ENCODE measurements around the gene FGF2.
"Not testable (repeated sequence)": the region's sequence is repeated elsewhere in the genome, so short reads cannot be mapped to it uniquely, and the experiment has no call there.

FGF2 gene

GRCh38 chr4:122814426-122814825, 12.2 kb upstream of the FGF2 start:
- DNase-seq (ENCODE audit: low spot score), result no peak

GRCh38 chr4:122815248-122815647, 11.4 kb upstream of the FGF2 start:
- DNase-seq (ENCODE audit: low spot score), result no peak

- no peak for DNase-seq (ENCODE audit: low spot score)
Measured at GRCh38 chr4:122816476-122816875, 10.2 kb upstream of the FGF2 start.

- no peak for DNase-seq (ENCODE audit: low spot score)
Measured at GRCh38 chr4:122819708-122820449, 6.8 kb upstream of the FGF2 start.

GRCh38 chr4:122821092-122821491, 5.5 kb upstream of the FGF2 start:
- no peak for DNase-seq (ENCODE audit: low spot score)

GRCh38 chr4:122822466-122822865, 4.2 kb upstream of the FGF2 start:
- no peak for DNase-seq (ENCODE audit: low spot score)

GRCh38 chr4:122823476-122823875, 3.2 kb upstream of the FGF2 start:
- DNase-seq (ENCODE audit: low spot score), result no peak

GRCh38 chr4:122824616-122825015, 2.0 kb upstream of the FGF2 start:
- no peak for DNase-seq (ENCODE audit: low spot score)

- DNase-seq (ENCODE audit: low spot score), result no peak
Measured at GRCh38 chr4:122826079-122826527, 528 bp upstream of the FGF2 start.

- DNase-seq (ENCODE audit: low spot score), result peak; percentile 29
Measured at GRCh38 chr4:122827258-122827878, 737 bp downstream of the FGF2 start.

- DNase-seq (ENCODE audit: low spot score), result no peak
Measured at GRCh38 chr4:122827879-122828601, 1.4 kb downstream of the FGF2 start.

- DNase-seq (ENCODE audit: low spot score), result no peak
Measured at GRCh38 chr4:122830426-122831095, 3.9 kb downstream of the FGF2 start.

- no peak for DNase-seq (ENCODE audit: low spot score)
Measured at GRCh38 chr4:122831515-122832196, 5.0 kb downstream of the FGF2 start.

GRCh38 chr4:122832732-122833131, 6.1 kb downstream of the FGF2 start:
- DNase-seq (ENCODE audit: low spot score), result no peak

- no peak for DNase-seq (ENCODE audit: low spot score)
Measured at GRCh38 chr4:122833999-122834398, 7.4 kb downstream of the FGF2 start.

GRCh38 chr4:122836941-122837340, 10.3 kb downstream of the FGF2 start:
- DNase-seq (ENCODE audit: low spot score), result no peak

GRCh38 chr4:122838034-122838433, 11.4 kb downstream of the FGF2 start:
- DNase-seq (ENCODE audit: low spot score), result no peak

- DNase-seq (ENCODE audit: low spot score), result no peak
Measured at GRCh38 chr4:122842392-122842791, 15.8 kb downstream of the FGF2 start.

- DNase-seq (ENCODE audit: low spot score), result no peak
Measured at GRCh38 chr4:122842984-122843531, 16.4 kb downstream of the FGF2 start.

- DNase-seq (ENCODE audit: low spot score), result not testable (repeated sequence)
Measured at GRCh38 chr4:122844391-122844790, 17.8 kb downstream of the FGF2 start.

GRCh38 chr4:122845066-122845465, 18.4 kb downstream of the FGF2 start:
- DNase-seq (ENCODE audit: low spot score), result no peak

- DNase-seq (ENCODE audit: low spot score), result no peak
Measured at GRCh38 chr4:122845760-122846159, 19.1 kb downstream of the FGF2 start.

Data from globus pallidus (tissue), 1 donor.